T-helper 2 cell treated with Interferon-gamma antibody and Interleukin-4, amounts not matched to agents 100 ng/mL and 5 ng/mL, for 36 hours (primary cell): ENCODE data around the gene CWH43. TPM values are rescaled to one million over a fixed set of nuclear protein-coding genes. Genes with fewer than 3 reads are reported as not detected.
"Not testable (repeated sequence)": the region's sequence is repeated elsewhere in the genome, so short reads cannot be mapped to it uniquely, and the experiment has no call there.

ENCODE experiments used
- intact Hi-C: fragments of 100-400 bp; cut with micrococcal nuclease; formaldehyde crosslinking; loops from one replicate; pipeline ENCODE4 v1.15.1; 2023
- total RNA-seq: library from RNA; stranded (reverse); gene quantifications from 2 replicates; pipeline ENCODE4 v1.2.3, GENCODE V29; 2022

Gene CWH43
- total RNA-seq, 1 donor from 2014 or later, result not detected

- intact Hi-C loops, result not testable (repeated sequence)
These were observed 110.1 kb downstream of the CWH43 start for GRCh38 chr4:49096215-49096614.

GRCh38 chr4:49096627-49097026 lies 110.6 kb downstream of the CWH43 start:
- intact Hi-C loops, result not testable (repeated sequence)

GRCh38 chr4:49097071-49097470 lies 111.0 kb downstream of the CWH43 start:
- intact Hi-C loops, result not testable (repeated sequence)

DNA sequence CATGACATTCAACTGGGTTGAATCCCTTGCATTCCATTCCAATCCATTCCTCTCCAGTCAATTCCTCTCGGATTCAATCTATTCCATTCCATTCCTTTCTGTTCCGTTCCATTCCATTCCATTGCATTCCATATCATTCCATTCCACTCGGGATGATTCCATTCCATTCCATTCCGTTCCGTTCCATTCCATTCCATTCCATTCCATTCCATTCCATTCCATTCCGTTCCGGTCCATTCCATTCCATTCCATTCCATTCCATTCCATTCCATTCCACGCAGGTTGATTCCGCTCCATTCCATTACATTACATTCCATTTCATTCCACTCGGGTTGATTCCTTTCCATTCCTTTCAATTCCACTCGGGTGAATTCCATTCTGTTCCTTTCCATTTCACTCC lies 111.4 kb downstream of the CWH43 start:
- intact Hi-C loops, result not testable (repeated sequence)

- intact Hi-C loops, result not testable (repeated sequence)
These were observed 112.1 kb downstream of the CWH43 start for GRCh38 chr4:49098034-49098759.

DNA sequence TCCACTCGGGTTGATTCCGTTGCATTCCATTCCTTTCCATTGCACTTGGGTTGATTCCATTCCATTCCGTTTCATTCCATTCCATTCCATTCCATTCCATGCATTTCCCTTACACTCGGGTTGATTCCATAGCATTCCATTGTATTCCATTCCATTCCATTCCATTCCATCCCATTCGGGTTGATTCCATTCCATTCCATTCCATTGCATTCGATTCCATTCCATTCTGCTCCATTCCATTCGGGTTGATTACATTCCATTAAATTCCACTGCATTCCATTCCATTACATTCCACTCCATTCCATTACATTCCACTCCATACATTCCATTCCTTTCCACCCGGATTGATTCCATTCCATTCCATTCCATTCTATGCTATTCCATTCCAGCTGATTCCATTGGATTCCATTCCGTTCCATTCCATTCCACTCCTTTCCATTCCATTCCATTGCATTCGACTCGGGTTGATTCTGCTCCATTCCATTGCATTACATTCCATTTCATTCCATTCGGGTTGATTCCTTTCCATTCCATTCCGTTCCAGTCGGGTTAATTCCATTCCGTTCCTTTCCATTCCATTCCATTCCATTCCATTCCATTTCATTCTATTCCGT lies 113.9 kb downstream of the CWH43 start:
- intact Hi-C loops, result not testable (repeated sequence)

DNA sequence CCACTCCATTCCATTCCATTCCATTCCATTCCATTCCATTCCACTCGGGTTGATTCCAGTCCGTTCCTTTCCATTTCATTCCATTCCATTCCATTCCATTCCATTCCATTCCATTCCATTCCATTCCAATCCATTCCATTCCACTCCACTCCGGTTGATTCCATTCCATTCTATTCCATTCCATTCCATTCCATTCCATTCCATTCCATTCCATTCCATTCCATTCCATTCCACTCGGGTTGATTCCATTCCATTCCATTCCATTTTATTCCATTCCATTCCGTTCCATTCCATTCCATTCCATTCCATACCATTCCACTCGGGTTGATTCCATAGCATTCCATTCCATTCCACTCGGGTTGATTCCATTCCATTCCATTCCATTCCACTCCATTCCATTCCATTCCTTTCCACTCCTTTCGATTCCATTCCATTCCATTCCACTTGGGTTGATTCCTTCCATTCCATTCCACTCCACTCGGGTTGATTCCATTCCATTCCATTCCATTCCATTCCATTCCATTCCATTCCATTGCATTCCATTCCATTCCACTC lies 116.3 kb downstream of the CWH43 start:
- intact Hi-C loops, result not testable (repeated sequence)

DNA sequence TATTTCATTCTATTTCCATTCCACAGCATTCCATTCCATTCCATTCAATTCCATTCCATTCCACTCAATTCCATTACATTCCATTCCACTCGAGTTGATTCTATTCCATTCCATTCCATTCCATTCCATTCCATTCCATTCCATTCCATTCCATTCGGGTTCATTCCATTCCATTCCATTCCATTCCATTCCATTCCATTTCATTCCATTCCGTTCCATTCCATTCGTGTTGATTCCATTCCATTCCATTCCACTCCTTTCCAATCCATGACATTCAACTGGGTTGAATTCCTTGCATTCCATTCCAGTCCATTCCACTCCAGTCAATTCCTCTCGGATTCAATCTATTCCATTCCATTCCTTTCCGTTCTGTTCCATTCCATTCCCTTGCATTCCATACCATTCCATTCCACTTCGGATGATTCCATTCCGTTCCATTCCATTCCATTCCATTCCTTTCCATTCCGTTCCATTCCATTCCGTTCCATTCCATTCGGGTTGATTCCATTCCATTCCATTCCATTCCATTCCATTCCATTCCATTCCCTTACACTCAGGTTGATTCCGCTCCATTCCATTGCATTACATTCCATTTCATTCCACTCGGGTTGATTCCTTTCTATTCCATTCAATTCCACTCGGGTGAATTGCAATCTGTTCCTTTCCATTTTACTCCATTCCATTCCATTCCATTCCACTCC lies 117.5 kb downstream of the CWH43 start:
- intact Hi-C loops, result not testable (repeated sequence)

DNA sequence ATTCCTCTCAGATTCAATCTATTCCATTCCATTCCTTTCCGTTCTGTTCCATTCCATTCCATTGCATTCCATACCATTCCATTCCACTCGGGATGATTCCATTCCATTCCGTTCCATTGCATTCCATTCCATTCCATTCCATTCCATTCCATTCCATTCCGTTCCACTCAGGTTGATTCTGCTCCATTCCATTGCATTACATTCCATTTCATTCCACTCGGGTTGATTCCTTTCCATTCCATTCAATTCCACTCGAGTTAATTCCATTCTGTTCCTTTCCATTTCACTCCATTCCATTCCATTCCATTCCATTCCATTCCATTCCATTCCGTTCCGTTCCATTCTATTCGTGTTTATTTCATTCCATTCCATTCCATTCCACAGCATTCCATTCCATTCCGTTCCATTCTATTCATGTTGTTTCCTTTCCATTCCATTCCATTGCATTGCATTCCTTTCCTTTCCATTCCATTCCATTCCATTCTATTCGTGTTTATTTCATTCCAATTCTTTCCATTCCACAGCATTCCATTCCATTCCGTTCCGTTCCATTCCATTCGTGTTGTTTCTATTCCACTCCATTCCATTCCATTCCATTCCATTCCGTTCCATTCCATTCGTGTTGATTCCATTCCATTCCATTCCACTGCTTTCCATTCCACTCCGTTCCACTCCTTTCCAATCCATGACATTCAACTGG lies 118.3 kb downstream of the CWH43 start:
- intact Hi-C loops, result not testable (repeated sequence)

GRCh38 chr4:49105248-49105904 lies 119.3 kb downstream of the CWH43 start:
- intact Hi-C loops, result not testable (repeated sequence)

GRCh38 chr4:49107262-49107661 lies 121.2 kb downstream of the CWH43 start:
- intact Hi-C loops, result not testable (repeated sequence)

- intact Hi-C loops, result not testable (repeated sequence)
These were observed 122.3 kb downstream of the CWH43 start for GRCh38 chr4:49108183-49108978.

- intact Hi-C loops, result not testable (repeated sequence)
These were observed 123.6 kb downstream of the CWH43 start for GRCh38 chr4:49109567-49110166.

GRCh38 chr4:49110579-49110978 lies 124.5 kb downstream of the CWH43 start:
- intact Hi-C loops, result not testable (repeated sequence)

Other genes with a start within 250 kb of the CWH43 start
- 84.7 and 88.6 TPM in 2 replicates for gene FRYL, start 206.0 kb upstream of the CWH43 start, total RNA-seq
- gene OCIAD1, start 155.2 kb upstream of the CWH43 start, total RNA-seq, result 106 and 110 TPM in 2 replicates
- 84.8 and 85.4 TPM in 2 replicates for gene OCIAD2, start 79.5 kb upstream of the CWH43 start, total RNA-seq